Hepatocyte (in vitro differentiated cells): ENCODE measurements around the gene LHPP.

ENCODE experiments used
- CTCF ChIP-seq: fragments of 200-600 bp; sonication (generic); IDR thresholded peaks from 2 replicates; pipeline ENCODE4 v1.5.1; 2016; ENCODE audit warnings: antibody characterized with exemption, mild to moderate bottlenecking; ENCODE audit not compliant: poor library complexity
- EZH2 ChIP-seq: fragments of 200-600 bp; sonication (generic); IDR thresholded peaks from 2 replicates; pipeline ENCODE4 v1.6.1; 2016; ENCODE audit warnings: antibody characterized with exemption, mild to moderate bottlenecking, borderline replicate concordance
- EZH2phosphoT487 ChIP-seq: fragments of 200-600 bp; sonication (generic); IDR thresholded peaks from one replicate; pipeline ENCODE4 v1.6.1; 2018; ENCODE audit warnings: antibody characterized with exemption, mild to moderate bottlenecking, low read depth, moderate library complexity; ENCODE audit not compliant: unreplicated experiment, severe bottlenecking

DNA sequence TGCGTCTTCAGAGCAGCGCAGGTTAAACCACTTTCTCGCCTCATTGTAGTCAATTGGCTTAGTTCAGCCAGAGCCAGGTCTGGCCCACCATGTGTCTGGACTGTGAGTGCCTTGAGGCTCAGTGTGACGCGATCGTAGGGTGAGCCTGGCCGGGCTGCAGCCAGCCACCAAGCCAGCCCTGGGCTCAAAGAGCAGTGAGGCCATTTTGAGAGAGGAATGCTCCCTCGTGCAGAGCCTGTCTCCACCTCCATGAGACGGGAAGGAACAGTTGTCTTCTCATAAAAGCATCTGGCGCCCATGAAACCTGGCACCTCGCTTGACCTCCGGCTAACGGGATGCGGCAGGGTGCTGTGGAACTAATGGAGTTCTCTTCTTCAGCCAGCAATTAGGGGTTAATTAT lies 34.5 kb downstream of the LHPP start:
- TF ChIP-seq CTCF = no peak
- TF ChIP-seq EZH2 = no peak
- no peak for TF ChIP-seq EZH2phosphoT487
